NK-92 treated with Interleukin-12 subunit alpha and Interleukin-12 subunit beta, amount 100 ng/mL, for 24 hours (cell line): ENCODE data around the gene TTYH3.
"Not testable (repeated sequence)": the region's sequence is repeated elsewhere in the genome, so short reads cannot be mapped to it uniquely, and the experiment has no call there.

Experiments used
- DNase-seq: peaks from one replicate; lab custom pipeline; 2025; lab: John Stamatoyannopoulos, UW

Gene TTYH3, protein sequence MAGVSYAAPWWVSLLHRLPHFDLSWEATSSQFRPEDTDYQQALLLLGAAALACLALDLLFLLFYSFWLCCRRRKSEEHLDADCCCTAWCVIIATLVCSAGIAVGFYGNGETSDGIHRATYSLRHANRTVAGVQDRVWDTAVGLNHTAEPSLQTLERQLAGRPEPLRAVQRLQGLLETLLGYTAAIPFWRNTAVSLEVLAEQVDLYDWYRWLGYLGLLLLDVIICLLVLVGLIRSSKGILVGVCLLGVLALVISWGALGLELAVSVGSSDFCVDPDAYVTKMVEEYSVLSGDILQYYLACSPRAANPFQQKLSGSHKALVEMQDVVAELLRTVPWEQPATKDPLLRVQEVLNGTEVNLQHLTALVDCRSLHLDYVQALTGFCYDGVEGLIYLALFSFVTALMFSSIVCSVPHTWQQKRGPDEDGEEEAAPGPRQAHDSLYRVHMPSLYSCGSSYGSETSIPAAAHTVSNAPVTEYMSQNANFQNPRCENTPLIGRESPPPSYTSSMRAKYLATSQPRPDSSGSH

GRCh38 chr7:2631946-2632732, at the start of gene TTYH3:
TSS of gene TTYH3 (plus strand) at chr7:2631986. CDS start at chr7:2632156, 170 bp downstream.
- DNase-seq: no peak

- DNase-seq: no peak
These were observed 49.6 kb upstream of the TTYH3 start for GRCh38 chr7:2582006-2582735.

DNA sequence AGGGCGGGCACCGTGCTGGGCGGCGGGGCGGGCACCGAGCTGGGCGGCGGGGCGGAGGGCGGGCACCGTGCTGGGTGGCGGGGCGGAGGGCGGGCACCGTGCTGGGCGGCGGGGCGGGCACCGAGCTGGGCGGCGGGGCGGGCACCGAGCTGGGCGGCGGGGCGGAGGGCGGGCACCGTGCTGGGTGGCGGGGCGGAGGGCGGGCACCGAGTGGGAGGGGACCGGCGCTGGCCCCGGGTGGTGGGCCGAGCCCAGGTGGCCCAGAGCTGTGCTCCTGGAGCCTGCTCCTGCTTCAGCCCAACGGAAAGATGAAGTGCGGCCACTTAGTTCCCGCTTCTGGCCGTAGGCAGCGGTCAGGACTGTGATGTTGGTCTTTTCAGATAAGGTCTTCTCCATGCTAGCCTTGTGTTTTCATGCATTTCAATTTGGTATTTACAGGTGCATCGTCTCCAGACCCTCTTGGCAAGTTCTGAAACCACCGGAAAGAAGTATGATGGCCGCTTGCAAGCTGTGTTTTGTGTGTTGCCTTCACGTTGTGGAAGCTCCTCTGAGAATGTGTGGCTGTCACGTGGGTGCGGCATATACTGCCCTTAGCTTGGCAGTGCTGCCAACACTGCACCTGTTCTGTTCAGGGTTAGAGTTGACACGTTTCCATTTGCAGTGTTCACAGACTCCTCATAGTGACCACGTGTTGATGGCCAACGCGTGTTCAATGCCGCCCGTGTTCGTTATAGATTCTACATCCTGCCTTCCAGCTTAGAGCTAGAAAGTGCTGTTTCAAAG, 47.8 kb upstream of the TTYH3 start:
- DNase-seq: no peak

- no peak for DNase-seq
These were observed 46.3 kb upstream of the TTYH3 start for GRCh38 chr7:2585446-2585845.

DNA sequence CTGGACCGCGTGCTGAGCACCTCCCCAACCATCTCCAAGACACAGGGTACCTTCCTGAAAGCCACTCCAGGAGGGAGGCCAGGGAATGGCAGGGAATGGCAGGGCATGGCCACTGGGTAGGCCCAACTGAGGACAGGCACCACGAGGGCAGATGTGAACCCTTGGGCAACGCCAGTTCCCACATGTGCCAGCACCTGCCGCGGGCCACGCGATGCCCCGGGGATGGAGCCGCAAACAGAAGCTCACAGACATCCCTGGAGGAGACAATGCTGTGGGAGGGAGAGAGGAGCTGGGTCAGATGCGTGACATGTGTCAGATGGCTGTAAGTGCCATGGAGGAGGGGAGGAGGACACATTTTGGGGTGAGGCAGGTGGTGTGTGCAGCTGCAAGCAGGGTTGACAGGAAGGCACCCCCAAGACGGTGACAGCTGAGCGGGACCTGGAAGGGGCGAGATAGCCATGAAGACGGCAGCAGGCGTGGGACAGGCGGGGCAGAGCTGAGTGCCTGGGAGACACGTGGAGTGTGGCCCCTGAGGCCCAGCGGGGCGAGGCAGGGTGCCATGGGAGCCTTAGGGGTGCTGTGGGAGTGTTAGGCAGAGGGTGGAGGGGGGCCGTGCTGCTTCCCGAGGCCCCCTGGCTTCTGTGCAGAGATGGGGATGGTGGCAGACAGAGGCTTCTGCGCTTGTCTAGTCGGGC, 45.3 kb upstream of the TTYH3 start:
- DNase-seq: no peak

- DNase-seq: no peak
These were observed 44.7 kb upstream of the TTYH3 start for GRCh38 chr7:2587134-2587533.

- DNase-seq: no peak
These were observed 44.0 kb upstream of the TTYH3 start for GRCh38 chr7:2587778-2588177.

- no peak for DNase-seq
These were observed 42.4 kb upstream of the TTYH3 start for GRCh38 chr7:2589341-2589740.

- not testable (repeated sequence) for DNase-seq
These were observed 41.8 kb upstream of the TTYH3 start for GRCh38 chr7:2589941-2590340.

DNA sequence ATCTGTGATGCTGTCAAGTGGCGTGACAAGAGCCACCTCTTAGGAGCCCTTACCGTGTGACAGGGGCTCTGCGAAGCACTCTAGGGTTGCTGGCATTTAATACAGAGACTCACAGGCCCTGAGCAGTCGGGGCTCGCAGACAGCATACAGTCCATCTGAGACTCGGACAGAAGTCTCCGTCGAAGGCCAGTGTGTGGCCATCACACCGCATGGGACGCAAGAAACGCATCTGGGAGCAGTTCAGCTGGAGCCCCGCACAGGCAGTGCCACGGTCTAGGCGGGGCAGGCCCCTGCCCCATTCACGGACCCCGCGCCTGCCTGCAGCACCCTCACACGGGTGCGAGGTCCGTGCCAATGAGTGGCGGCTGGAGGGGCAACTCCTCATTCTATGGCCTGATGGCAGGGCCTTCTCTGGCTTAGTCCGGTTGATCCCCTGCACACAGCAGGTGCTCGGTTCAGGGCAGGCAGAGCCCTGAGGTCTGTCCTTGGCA, 39.4 kb upstream of the TTYH3 start:
- DNase-seq: no peak

DNA sequence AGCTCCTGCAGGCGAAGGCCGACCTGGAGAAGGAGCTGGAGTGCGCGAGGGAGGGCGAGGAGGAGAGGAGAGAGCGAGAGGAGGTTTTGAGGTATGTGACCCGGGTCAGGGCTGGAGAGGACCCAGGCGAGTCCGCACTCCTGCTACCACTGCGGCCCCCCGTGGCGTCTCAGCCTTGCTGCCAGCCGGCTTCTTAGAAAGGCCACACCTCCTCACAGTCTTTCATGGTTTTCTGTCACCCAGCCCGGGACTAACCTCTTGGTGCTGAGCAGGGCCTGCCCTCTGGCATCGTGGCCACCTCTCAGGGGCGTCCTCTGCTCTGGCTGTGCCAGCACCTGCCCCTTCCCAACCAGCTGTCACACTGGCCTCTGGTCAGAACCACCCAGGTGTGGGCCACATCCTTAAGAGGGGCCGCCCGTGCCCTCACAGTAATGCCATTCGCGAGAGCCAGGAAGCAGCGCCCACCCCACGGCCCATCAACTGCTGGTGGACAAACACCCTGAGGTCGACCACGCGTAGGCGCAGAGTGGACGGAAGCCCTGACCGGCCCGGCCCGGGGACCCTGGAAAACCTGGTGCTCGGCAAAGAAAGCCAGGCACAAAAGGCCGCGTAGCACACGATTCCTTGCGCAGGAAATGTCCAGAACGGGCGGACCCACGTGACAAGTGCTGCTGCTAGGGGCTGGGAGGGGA, 38.6 kb upstream of the TTYH3 start:
- DNase-seq: no peak

DNA sequence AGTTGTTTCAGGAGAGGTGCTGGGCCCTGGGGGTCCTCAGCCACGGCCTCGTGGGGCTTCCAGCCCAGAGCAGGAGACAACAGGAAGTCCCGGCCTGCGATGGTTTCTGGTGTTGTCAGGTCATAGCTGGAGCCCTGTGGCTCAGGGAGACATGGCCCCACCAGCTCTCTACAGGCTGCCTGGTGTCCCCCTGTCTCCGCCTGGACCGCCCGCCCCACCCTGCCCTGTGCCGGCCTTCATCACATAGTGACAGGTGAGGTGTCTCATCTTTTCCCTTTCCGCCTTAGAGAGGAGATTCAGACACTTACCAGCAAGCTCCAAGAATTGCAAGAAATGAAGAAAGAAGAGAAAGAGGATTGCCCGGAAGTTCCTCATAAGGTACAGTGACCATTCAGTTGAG, 37.2 kb upstream of the TTYH3 start:
- no peak for DNase-seq

DNA sequence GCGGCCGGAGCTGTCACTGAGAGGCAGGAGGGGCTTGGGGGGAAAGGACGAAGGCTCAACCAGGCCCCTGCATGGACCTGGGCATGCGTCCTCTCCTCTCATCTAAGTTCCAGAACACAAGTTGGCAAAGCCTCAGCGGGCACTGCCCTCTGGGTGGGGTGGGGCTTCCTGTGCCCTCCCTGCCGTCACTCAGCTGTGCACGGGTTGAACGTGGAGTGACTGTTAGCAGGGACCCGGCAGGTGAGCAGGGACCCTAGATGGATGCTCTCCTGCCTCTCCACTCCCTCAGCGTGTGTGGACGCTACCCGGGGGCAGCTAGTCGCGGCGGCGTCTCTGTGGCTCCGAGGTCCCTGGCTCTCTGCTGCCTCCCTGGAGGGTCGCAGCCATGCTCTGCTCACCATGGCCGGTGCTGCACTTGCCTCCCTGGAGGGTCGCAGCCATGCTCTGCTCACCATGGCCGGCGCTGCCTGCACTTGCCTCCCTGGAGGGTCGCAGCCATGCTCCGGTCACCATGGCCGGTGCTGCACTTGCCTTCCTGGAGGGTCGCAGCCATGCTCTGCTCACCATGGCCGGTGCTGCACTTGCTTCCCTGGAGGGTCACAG, 36.4 kb upstream of the TTYH3 start:
- DNase-seq: no peak

DNA sequence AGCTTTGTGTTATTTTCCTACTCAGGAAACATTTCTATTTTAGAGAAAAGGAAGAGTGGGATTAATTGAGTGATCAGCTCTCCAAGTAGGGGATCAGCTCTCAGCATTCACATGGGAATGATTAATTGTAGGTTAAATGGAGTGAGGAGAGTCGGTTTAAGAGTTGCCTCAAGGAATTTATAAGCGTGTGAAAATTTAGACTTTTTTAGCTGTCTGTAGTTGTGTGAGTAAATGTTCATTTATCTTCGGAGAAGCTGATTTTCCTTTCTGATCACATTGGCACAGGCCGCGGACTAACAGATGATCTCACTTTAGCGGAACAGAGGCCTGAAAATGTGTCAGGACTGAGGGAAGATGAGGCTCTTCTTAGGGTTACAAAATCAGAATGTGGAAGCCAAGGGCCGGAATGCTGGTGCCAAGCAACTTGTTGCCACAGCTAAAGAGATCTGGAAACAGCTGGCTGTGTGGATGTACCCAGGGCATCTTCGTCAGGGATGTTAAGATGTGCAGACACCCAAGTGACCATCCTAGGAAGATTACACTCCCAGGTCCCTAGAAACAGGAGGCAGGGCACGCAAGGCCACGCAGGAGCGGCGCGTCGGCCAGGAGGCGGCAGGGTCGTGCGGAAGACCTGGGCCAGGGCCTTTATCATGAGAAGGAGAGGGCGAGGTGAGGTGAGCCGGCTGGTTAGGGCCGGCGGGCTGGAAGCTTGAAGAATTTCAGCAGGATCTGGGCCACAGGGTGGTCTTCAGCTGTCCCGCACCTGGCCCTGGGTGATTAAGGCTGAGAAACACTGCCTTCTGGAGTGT, 35.1 kb upstream of the TTYH3 start:
- DNase-seq: no peak

DNA sequence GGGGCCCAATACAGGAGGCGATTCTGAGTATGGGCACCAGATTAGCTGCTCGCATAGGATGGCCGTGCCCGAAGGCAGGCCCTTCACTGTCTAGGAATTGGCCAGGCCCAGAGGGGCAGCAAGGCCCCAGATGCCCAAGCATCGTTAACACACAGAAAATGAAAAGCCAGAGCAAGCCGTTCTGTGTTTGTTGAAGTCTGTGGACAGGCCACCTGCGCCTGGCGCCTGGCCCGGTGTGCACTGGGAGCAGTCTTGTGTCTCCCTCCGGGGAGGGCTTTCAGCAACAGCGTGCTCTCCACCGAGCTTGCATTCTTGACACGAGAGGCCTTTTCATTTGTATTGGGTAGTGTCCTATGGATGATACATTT, 34.5 kb upstream of the TTYH3 start:
- no peak for DNase-seq

GRCh38 chr7:2598154-2598823, 33.5 kb upstream of the TTYH3 start:
- no peak for DNase-seq

- no peak for DNase-seq
These were observed 30.7 kb upstream of the TTYH3 start for GRCh38 chr7:2601065-2601464.

- DNase-seq: no peak
These were observed 29.9 kb upstream of the TTYH3 start for GRCh38 chr7:2601907-2602306.
